GM08714 (cell line): Measurements from ENCODE around the gene ABCC9.
"Not testable (repeated sequence)": the region's sequence is repeated elsewhere in the genome, so short reads cannot be mapped to it uniquely, and the experiment has no call there.

Experiments
- H3K4me3 ChIP-seq: fragments of 200-500 bp; sonication (Bioruptor generic); 2 replicates; pipeline ENCODE4 v1.5.1; 2014; ENCODE audit warnings: mild to moderate bottlenecking, low read length, inconsistent platforms
- ZNF274 ChIP-seq: IDR thresholded peaks from 2 replicates; pipeline ENCODE4 v1.6.1; 2012; ENCODE audit warnings: mild to moderate bottlenecking, low read depth, low read length

ABCC9 gene

GRCh38 chr12:21828136-21828775 is 113.0 kb downstream of the ABCC9 start:
- H3K4me3 ChIP-seq = no peak overlapping the region
- TF ChIP-seq ZNF274 = no peak

DNA sequence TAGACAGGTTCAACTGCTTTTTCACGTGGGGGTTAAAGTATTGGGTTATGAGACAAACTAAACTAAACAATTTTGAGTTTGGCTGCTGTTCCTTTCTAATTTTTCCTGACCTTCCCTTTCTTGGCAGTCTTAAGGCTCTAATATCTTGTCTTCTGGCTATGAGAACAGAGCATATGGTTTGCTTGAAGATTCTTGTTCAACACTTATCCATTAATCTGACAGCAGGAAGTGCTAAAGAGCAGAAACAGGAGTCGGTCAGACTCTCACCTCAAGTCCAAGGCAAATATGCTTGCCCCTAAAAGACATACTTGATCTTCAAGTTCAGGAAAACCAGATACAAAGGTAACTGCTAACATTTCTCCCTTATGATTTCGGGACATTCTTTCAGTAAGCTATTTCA is 114.1 kb downstream of the ABCC9 start:
- TF ChIP-seq ZNF274 = no peak
- H3K4me3 ChIP-seq = no peak overlapping the region

DNA sequence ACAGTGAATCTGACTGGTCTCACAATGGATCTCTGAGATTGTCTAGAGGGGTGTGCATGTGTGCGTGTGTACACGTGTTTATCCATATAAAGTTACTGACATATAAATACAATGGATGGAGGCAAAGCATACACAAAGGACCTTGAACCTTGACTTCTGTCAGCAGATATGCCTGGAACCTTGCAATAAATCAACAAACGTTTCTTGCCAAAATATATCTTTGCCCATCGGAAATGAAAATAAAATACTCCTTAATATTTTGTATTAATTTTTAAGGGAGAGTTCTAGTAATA is 114.7 kb downstream of the ABCC9 start:
- TF ChIP-seq ZNF274 = no peak
- H3K4me3 ChIP-seq = no peak overlapping the region

GRCh38 chr12:21825886-21826617 is 115.2 kb downstream of the ABCC9 start:
- no peak overlapping the region for H3K4me3 ChIP-seq
- no peak for TF ChIP-seq ZNF274

- H3K4me3 ChIP-seq = no peak overlapping the region
- no peak for TF ChIP-seq ZNF274
Measured at GRCh38 chr12:21823581-21823980, 117.6 kb downstream of the ABCC9 start.

GRCh38 chr12:21819678-21820077 is 121.5 kb downstream of the ABCC9 start:
- no peak overlapping the region for H3K4me3 ChIP-seq
- TF ChIP-seq ZNF274 = no peak

DNA sequence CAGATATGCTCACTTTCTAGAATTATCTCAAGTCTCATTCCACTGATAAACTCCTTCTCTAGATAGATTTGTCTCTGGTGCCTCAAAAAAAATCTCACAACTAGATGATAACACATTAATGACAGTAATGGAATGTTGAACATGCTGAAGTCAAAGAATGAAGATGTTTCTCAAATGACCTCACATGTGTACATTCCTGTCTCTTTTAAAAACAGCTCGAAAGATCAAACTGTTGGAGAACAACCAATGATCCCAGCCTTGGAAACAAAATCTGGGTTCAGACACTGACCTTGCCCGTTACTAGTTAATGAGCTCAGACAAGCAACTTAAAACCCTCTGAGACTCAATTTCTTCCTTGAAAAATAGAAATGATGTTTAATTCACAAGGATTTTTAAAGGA is 122.0 kb downstream of the ABCC9 start:
- H3K4me3 ChIP-seq = no peak overlapping the region
- no peak for TF ChIP-seq ZNF274

- no peak for TF ChIP-seq ZNF274
- H3K4me3 ChIP-seq = no peak overlapping the region
Measured at GRCh38 chr12:21818627-21819026, 122.6 kb downstream of the ABCC9 start.

GRCh38 chr12:21815306-21816062 is 125.7 kb downstream of the ABCC9 start:
- no peak for TF ChIP-seq ZNF274
- no peak overlapping the region for H3K4me3 ChIP-seq

DNA sequence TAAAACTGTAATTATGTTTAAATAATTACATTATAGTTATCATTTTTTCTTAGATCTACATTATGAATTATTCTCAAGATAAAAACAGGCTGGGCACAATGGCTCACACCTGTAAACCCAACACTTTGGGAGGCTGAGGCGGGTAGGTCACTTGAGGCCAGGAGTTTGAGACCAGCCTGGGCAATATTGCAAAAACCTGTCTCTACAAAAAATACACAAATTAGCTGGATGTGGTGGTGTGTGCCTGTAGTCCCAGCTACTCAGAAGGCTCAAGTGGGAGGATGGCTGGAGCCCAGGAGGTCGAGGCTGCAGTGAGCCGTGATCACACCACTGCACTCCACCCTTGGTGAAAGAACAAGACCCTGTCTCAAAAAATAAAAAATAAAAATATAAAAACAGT is 126.4 kb downstream of the ABCC9 start:
- TF ChIP-seq ZNF274 = no peak
- no peak overlapping the region for H3K4me3 ChIP-seq

DNA sequence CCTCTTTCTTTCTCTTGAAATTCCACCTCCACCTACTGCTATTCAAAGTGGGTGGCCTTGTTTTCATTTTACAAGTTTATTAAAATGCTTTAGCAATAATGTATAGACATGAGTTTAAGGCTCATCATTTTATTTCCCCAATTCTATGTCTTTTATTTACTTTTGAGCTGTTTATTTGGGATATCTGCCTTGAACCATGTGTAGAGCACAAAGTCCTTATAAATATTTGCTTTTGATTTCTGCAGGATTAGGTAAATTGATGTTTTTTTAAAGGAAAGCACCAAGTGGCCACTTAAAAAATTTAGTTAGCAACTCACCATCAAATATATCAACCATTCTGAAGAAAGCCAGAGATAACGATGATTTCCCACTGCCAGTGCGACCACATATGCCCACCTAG is 126.9 kb downstream of the ABCC9 start:
- no peak overlapping the region for H3K4me3 ChIP-seq
- no peak for TF ChIP-seq ZNF274

GRCh38 chr12:21813751-21814150 is 127.5 kb downstream of the ABCC9 start:
- H3K4me3 ChIP-seq = no peak overlapping the region
- no peak for TF ChIP-seq ZNF274

DNA sequence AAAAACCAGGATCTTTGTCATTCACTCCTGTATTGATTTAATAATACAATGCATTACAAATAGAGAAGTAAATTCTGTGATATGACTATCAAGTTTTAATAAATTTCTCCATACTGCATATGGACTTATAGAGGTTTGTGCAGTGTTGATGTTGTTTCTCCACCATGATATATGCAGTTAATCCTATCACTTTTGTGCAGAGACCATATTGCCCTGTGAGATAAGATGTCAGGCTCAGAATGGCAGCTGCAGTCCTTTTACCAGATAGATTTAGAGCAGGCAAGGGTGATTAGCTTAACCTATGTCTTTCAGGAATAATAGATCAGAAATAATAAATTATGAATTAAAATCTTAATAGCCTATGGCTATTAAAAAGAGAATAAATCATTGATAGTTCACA is 128.1 kb downstream of the ABCC9 start:
- no peak overlapping the region for H3K4me3 ChIP-seq
- no peak for TF ChIP-seq ZNF274

- H3K4me3 ChIP-seq = not testable (repeated sequence)
Measured at GRCh38 chr12:21812340-21812739, 128.9 kb downstream of the ABCC9 start.

DNA sequence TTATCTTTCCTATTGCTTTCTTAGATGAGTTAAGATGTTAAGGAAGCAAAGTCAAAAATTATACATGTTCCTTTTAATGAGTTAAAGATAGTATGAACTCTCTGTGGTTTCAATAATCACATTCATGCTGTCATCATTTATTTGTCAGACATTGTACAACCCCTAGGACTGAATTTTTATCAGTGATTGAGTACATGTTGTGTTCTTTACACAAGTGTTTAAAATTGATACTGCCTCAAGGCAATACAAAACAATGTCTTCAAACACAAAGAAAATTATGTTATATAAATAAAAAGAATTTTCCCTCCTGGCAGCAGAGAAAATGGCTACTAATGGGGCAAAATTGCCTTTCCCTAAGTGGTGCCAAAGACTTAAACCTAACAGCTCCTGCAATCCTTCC is 132.1 kb downstream of the ABCC9 start:
- TF ChIP-seq ZNF274 = no peak
- H3K4me3 ChIP-seq = no peak overlapping the region
